ENCODE results near the gene ALOX15B. TPM values are rescaled to one million over a fixed set of nuclear protein-coding genes. Genes with fewer than 3 reads are reported as not detected.

Gene ALOX15B
- total RNA-seq, 1 donor from 2014 or later: not detected

DNA sequence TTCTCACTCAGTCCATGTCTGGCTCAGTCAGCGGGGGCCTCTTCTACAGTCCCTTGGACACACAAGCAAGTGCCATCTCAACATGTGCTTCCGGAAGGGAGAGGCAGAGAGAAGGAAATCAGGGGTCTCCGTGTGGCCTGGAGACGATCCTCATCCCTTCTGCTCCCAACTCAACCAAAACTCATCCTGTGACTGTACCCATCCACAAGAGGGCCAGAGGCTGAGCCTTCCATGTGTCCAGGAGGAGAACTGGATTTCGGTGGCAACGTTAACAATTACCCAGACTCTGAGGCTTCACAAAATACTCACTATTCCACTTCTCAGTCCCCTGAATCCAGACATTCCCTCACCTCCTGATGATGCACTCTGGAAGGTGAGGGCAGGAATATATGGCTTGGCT is 56.5 kb downstream of the ALOX15B start:
- Mint-ChIP-seq H3K27ac (no peak overlapping the region), H3K4me3 (ENCODE audit: low read depth) (no peak overlapping the region), H3K27me3 (peaks cover 50% of the 10 kb centered on the region), H3K4me1 (ENCODE audit: low read depth) (no peaks in the 10 kb centered on the region), H3K9me3 (ENCODE audit: low read depth) (no peaks in the 10 kb centered on the region), H3K36me3 (ENCODE audit: insufficient read depth) (no peaks in the 10 kb centered on the region)
- TF ChIP-seq, protein P1, sequence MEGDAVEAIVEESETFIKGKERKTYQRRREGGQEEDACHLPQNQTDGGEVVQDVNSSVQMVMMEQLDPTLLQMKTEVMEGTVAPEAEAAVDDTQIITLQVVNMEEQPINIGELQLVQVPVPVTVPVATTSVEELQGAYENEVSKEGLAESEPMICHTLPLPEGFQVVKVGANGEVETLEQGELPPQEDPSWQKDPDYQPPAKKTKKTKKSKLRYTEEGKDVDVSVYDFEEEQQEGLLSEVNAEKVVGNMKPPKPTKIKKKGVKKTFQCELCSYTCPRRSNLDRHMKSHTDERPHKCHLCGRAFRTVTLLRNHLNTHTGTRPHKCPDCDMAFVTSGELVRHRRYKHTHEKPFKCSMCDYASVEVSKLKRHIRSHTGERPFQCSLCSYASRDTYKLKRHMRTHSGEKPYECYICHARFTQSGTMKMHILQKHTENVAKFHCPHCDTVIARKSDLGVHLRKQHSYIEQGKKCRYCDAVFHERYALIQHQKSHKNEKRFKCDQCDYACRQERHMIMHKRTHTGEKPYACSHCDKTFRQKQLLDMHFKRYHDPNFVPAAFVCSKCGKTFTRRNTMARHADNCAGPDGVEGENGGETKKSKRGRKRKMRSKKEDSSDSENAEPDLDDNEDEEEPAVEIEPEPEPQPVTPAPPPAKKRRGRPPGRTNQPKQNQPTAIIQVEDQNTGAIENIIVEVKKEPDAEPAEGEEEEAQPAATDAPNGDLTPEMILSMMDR (IDR thresholded peaks at IDR 0.05; ENCODE audit: unreplicated experiment): no peak
- no peak for DNase-seq (ENCODE audit: low spot score, unreplicated experiment)

DNA sequence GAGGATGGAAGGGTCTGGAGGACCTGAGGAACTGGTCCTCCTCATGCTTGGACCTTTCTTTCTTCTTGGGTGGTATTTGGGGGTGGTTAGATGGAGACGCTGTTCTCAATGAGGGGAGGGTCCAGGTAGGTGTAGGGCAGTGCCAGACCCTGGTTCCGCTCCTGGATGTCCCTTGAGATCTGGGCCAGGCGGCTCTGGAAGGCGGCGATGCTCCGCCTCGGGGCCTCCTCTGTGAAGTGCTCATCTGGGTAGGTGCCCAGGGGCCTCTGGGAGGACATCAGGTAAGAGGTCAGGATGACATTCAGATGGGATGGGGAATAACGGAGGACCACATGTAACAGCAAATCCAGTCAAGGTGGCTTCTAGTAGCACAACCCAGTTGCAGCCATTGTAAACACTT is 57.7 kb downstream of the ALOX15B start:
- Mint-ChIP-seq H3K36me3 (ENCODE audit: insufficient read depth) (no peaks in the 10 kb centered on the region), H3K27me3 (peaks cover 40% of the 10 kb centered on the region), H3K9me3 (ENCODE audit: low read depth) (no peaks in the 10 kb centered on the region), H3K4me3 (ENCODE audit: low read depth) (no peak overlapping the region), H3K4me1 (ENCODE audit: low read depth) (no peaks in the 10 kb centered on the region), H3K27ac (no peak overlapping the region)
- no peak for DNase-seq (ENCODE audit: low spot score, unreplicated experiment)
- TF ChIP-seq, protein P1 (IDR thresholded peaks at IDR 0.05; ENCODE audit: unreplicated experiment): no peak

Small RNAs within 50 kb of the gene (microRNA-seq; reads per million reads assigned to microRNA genes)
- not detected for gene MIR4314 (ENCODE audit: borderline number of aligned reads, unreplicated experiment)

Other genes starting within 250 kb of the ALOX15B start
- gene KDM6B, start 204.8 kb upstream of the ALOX15B start, total RNA-seq: 110 and 117 TPM in 2 replicates
- gene TMEM88, start 184.0 kb upstream of the ALOX15B start, total RNA-seq: 11.3 and 15.8 TPM in 2 replicates
- gene NAA38, start 181.5 kb upstream of the ALOX15B start, total RNA-seq: 63.4 and 70.0 TPM in 2 replicates
- 16.3 and 18.2 TPM in 2 replicates for gene CYB5D1, start 181.1 kb upstream of the ALOX15B start, total RNA-seq
- 112 and 119 TPM in 2 replicates for gene CHD3, start 150.3 kb upstream of the ALOX15B start, total RNA-seq
- 1.8 and 2.3 TPM in 2 replicates for gene RNF227, start 122.8 kb upstream of the ALOX15B start, total RNA-seq
- 6.0 and 6.4 TPM in 2 replicates for gene KCNAB3, start 109.2 kb upstream of the ALOX15B start, total RNA-seq
- gene TRAPPC1, start 107.1 kb upstream of the ALOX15B start, total RNA-seq: 139 and 141 TPM in 2 replicates
- 47.7 and 51.6 TPM in 2 replicates for gene CNTROB, start 106.9 kb upstream of the ALOX15B start, total RNA-seq
- not detected in 2 replicates for gene GUCY2D, start 36.4 kb upstream of the ALOX15B start, total RNA-seq
- gene ALOX12B, start 48.7 kb downstream of the ALOX15B start, total RNA-seq: 0.41 and 0.60 TPM in 2 replicates
- not detected in 2 replicates for gene ALOXE3, start 79.5 kb downstream of the ALOX15B start, total RNA-seq
- gene HES7, start 85.0 kb downstream of the ALOX15B start, total RNA-seq: 0.47 TPM in 1 of 2 replicates, not detected in the other
- gene PER1, start 113.3 kb downstream of the ALOX15B start, total RNA-seq: 37.2 and 40.8 TPM in 2 replicates
- gene VAMP2, start 123.9 kb downstream of the ALOX15B start, total RNA-seq: 46.4 and 48.1 TPM in 2 replicates
- 24.6 and 28.1 TPM in 2 replicates for gene TMEM107, start 137.3 kb downstream of the ALOX15B start, total RNA-seq
- 5.2 and 5.3 TPM in 2 replicates for gene BORCS6, start 151.1 kb downstream of the ALOX15B start, total RNA-seq
- gene AURKB, start 171.5 kb downstream of the ALOX15B start, total RNA-seq: 52.7 and 54.9 TPM in 2 replicates
- gene CTC1, start 209.0 kb downstream of the ALOX15B start, total RNA-seq: 86.5 and 97.0 TPM in 2 replicates
- 110 and 112 TPM in 2 replicates for gene PFAS, start 210.2 kb downstream of the ALOX15B start, total RNA-seq
- 31.2 and 33.6 TPM in 2 replicates for gene RANGRF, start 249.6 kb downstream of the ALOX15B start, total RNA-seq

Data from progenitor cell of endocrine pancreas (in vitro differentiated cells).